Stimulated activated naive B cell treated with anti-CD40 and anti-IgM and Interleukin-4, amounts not matched to agents 10 μg/mL and 1 μg/mL and 100 μg/mL, for 72 hours (primary cell): Measurements from ENCODE around the gene IL26.
A peak's percentile ranks its signal among the peaks of the same experiment; 100 is the strongest.

Experiments used
- ATAC-seq, 2 donors: fragments of 150-1000 bp; cut with Tn5 transposase; replicated peaks; 2 replicates each; pipeline ENCODE4 v1.10.0; 2021; ENCODE audit warnings: moderate library complexity in 1 of 2
- DNase-seq: peaks from one replicate; pipeline ENCODE4 v3.0.0; 2021
- H3K27ac Mint-ChIP-seq: one replicate; pipeline ENCODE4 v1.8.0; 2022; ENCODE audit warnings: mild to moderate bottlenecking, mixed read lengths
- H3K27me3 Mint-ChIP-seq, 2 donors: one replicate each; pipeline ENCODE4 v1.8.0; 2022; ENCODE audit warnings: mixed read lengths in 2 of 2
- H3K36me3 Mint-ChIP-seq, 2 donors: one replicate each; pipeline ENCODE4 v1.8.0; 2022; ENCODE audit warnings: mixed read lengths in 2 of 2, mild to moderate bottlenecking in 1 of 2
- H3K4me1 Mint-ChIP-seq, 2 donors: one replicate each; pipeline ENCODE4 v1.8.0; 2022; ENCODE audit warnings: mixed read lengths in 2 of 2, mild to moderate bottlenecking in 1 of 2
- H3K4me3 Mint-ChIP-seq, 2 donors: one replicate each; pipeline ENCODE4 v1.8.0; 2022; ENCODE audit warnings: mild to moderate bottlenecking in 2 of 2, mixed read lengths in 2 of 2, moderate library complexity in 1 of 2
- H3K9me3 Mint-ChIP-seq, 2 donors: one replicate each; pipeline ENCODE4 v1.8.0; 2022; ENCODE audit warnings: mixed read lengths in 2 of 2, mild to moderate bottlenecking in 1 of 2

IL26 gene

GRCh38 chr12:68169213-68169889 is 56.3 kb downstream of the IL26 start:
- no peak overlapping the region for H3K27ac Mint-ChIP-seq
- H3K27me3 Mint-ChIP-seq, result no peaks in the 10 kb centered on the region
- H3K4me3 Mint-ChIP-seq, result no peak overlapping the region
- no peaks in the 10 kb centered on the region for H3K36me3 Mint-ChIP-seq
- DNase-seq (no peak), ATAC-seq (no peak)
- no peaks in the 10 kb centered on the region for H3K9me3 Mint-ChIP-seq
- H3K4me1 Mint-ChIP-seq, result no peaks in the 10 kb centered on the region

- no peak for DNase-seq
- ATAC-seq, result no peak
- Mint-ChIP-seq H3K4me3 (no peak overlapping the region), H3K36me3 (no peaks in the 10 kb centered on the region), H3K27me3 (no peaks in the 10 kb centered on the region), H3K4me1 (peaks cover 2 to 11% of the 10 kb centered on the region in 2 donors), H3K9me3 (no peaks in the 10 kb centered on the region), H3K27ac (no peak overlapping the region)
Measured at GRCh38 chr12:68166317-68166831, 59.2 kb downstream of the IL26 start.

DNA sequence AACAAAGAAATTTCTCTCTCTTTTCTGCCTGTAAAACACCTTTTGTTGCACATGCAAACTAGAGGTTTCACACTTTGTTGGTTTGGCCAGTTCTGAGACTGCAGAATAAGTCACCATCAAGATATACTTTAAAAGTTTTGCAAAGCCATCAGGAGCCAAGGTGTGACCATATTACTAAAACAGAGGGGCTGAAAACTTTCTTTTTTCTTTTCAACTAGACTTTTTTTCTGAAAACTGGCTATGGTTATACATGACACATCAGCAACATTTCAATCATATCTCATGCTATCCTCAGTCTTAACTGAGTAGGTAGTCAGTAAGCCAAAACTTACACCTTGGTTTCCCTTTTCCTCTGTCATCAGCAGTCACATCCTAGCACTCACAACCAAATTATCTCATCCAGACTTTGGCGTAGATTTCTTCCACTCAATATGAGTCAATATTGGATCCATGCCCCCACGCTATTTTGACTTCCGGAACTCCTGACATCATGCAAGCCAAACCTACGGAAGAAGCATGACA is 62.0 kb downstream of the IL26 start:
- no peak overlapping the region for H3K27ac Mint-ChIP-seq
- no peaks in the 10 kb centered on the region for H3K36me3 Mint-ChIP-seq
- H3K4me1 Mint-ChIP-seq, result peaks cover 2 to 11% of the 10 kb centered on the region in 2 donors

GRCh38 chr12:68162374-68162773 is 63.2 kb downstream of the IL26 start:
- ATAC-seq, result no peak
- no peak for DNase-seq

More for the DNA sequence above, 62.0 kb downstream of the IL26 start:
- Mint-ChIP-seq H3K27me3 (no peaks in the 10 kb centered on the region), H3K4me3 (no peak overlapping the region), H3K9me3 (no peaks in the 10 kb centered on the region)
- DNase-seq (no peak), ATAC-seq (peak; percentile 25 to 56)

DNA sequence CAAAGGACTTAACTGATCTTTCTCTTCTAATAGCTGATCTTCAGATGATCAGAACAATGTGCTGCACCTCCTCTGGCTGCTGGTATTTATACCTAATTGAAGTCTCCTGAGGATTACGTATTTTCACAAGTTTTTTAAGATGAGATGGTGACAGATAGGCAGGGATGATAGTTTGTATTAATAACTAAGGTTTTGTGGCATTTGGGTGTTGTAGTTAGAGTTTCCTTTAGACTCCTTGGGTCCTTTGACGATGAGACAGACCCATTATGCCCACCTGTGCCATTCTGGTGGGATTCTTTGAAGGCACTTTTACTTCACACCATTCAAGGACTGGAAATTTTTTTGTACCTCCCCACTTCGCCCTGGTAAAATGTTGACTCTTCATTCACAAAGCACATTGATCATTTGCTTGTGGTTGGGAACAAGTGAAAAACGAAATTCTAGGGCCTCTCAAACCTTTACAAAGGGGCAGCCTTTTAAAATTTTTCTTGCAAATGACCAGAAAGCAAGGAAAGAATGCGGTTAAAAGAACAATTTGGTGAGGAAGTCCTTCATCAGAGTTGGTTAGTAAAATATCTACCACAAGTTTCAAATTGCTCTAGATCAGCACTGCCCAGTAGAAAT is 65.8 kb downstream of the IL26 start, which contains the start of gene IFNG:
Gene IFNG (minus strand): TSS at position 60 of the 624 bp plus-strand sequence. CDS start 125 bp downstream, outside the sequence.
- H3K36me3 Mint-ChIP-seq, result no peaks in the 10 kb centered on the region
- H3K27ac Mint-ChIP-seq, result no peak within 1 kb of the TSS
- DNase-seq (no peak), ATAC-seq (no peak)
- no peaks in the 10 kb centered on the region for H3K9me3 Mint-ChIP-seq
- no peaks in the 10 kb centered on the region for H3K27me3 Mint-ChIP-seq
- no peak within 1 kb of the TSS for H3K4me3 Mint-ChIP-seq
- H3K4me1 Mint-ChIP-seq, result peaks cover 7 to 20% of the 10 kb centered on the region in 2 donors

More at GRCh38 chr12:68162374-68162773, 63.2 kb downstream of the IL26 start:
- no peaks in the 10 kb centered on the region for H3K36me3 Mint-ChIP-seq
- no peak overlapping the region for H3K4me3 Mint-ChIP-seq
- H3K9me3 Mint-ChIP-seq, result no peaks in the 10 kb centered on the region
- H3K27me3 Mint-ChIP-seq, result no peaks in the 10 kb centered on the region
- peaks cover 4 to 15% of the 10 kb centered on the region in 2 donors for H3K4me1 Mint-ChIP-seq
- H3K27ac Mint-ChIP-seq, result no peak overlapping the region

DNA sequence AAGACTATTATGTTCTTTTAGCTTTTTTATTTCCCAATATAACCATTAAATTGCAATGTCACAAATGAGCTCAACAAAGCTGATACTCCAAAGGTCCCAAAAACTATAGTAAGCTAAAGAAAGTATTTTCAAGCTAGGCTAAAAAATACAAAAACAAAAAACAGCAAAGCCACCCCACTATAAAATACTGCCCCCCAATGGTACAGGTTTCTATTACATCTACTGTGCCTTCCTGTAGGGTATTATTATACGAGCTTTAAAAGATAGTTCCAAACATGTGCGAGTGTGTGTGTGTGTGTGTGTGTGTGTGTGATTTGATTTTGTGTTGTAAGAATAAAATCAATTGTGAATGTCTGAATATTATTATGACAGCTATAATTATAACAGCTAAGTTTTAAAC is 67.2 kb downstream of the IL26 start:
- no peak for ATAC-seq

GRCh38 chr12:68157380-68157779 is 68.2 kb downstream of the IL26 start:
- Mint-ChIP-seq H3K4me1 (peaks cover 4 to 8% of the 10 kb centered on the region in 2 donors), H3K27me3 (no peaks in the 10 kb centered on the region), H3K4me3 (no peak overlapping the region), H3K27ac (no peak overlapping the region), H3K36me3 (peaks cover under 1 to 6% of the 10 kb centered on the region in 2 donors), H3K9me3 (peaks cover 0 to 3% of the 10 kb centered on the region in 2 donors)
- ATAC-seq (no peak), DNase-seq (no peak)

More for the DNA sequence above, 67.2 kb downstream of the IL26 start:
- no peak overlapping the region for H3K4me3 Mint-ChIP-seq
- DNase-seq, result no peak
- H3K36me3 Mint-ChIP-seq, result peaks cover 0 to 5% of the 10 kb centered on the region in 2 donors
- H3K9me3 Mint-ChIP-seq, result peaks cover 0 to 2% of the 10 kb centered on the region in 2 donors
- no peaks in the 10 kb centered on the region for H3K27me3 Mint-ChIP-seq
- no peak overlapping the region for H3K27ac Mint-ChIP-seq
- peaks cover 4 to 14% of the 10 kb centered on the region in 2 donors for H3K4me1 Mint-ChIP-seq

DNA sequence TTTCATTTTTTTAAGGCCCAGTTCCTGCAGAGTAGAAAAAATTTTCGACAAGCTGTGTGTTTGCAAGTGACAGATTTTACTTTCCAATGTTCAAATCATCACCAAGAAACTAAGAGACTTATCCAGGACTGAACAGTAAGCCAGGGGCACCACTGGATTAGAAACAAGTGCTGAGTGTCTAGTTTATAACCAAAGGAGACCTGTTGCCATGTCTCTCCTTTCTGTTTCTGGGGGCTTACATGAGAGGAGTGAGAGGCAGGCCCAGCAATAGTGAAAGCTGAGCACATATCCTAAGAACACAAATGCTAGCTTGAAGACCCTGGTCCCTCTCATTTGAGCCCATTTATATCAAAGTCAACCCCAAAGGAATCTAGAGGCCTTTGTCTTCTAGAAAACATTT is 69.0 kb downstream of the IL26 start:
- peaks cover 0 to 6% of the 10 kb centered on the region in 2 donors for H3K9me3 Mint-ChIP-seq
- H3K4me1 Mint-ChIP-seq, result peaks cover 4 to 10% of the 10 kb centered on the region in 2 donors
- H3K27me3 Mint-ChIP-seq, result no peaks in the 10 kb centered on the region
- DNase-seq (no peak), ATAC-seq (no peak)
- peaks cover 5 to 7% of the 10 kb centered on the region in 2 donors for H3K36me3 Mint-ChIP-seq
- H3K4me3 Mint-ChIP-seq, result no peak overlapping the region
- H3K27ac Mint-ChIP-seq, result no peak overlapping the region

- H3K36me3 Mint-ChIP-seq, result peaks cover 9 to 14% of the 10 kb centered on the region in 2 donors
- peaks cover 7 to 19% of the 10 kb centered on the region in 2 donors for H3K4me1 Mint-ChIP-seq
- H3K9me3 Mint-ChIP-seq, result peaks cover 0 to 8% of the 10 kb centered on the region in 2 donors
- H3K27me3 Mint-ChIP-seq, result no peaks in the 10 kb centered on the region
- ATAC-seq (no peak), DNase-seq (no peak)
- H3K27ac Mint-ChIP-seq, result no peak overlapping the region
- no peak overlapping the region for H3K4me3 Mint-ChIP-seq
Measured at GRCh38 chr12:68154779-68155178, 70.8 kb downstream of the IL26 start.
